HCT116 (cell line): Measurements from ENCODE around the gene ENOX1. TPM values are rescaled to one million over a fixed set of nuclear protein-coding genes. Genes with fewer than 3 reads are reported as not detected.

Experiments
- ATAC-seq: fragments of 200-7000 bp; cut with Tn5 transposase; 2 replicates; pipeline ENCODE4 v1.9.1; 2020; ENCODE audit warnings: mild to moderate bottlenecking, moderate library complexity
- BruUV-seq: library from RNA; stranded (reverse); fragments of 400-500 nt; replicated peaks from 2 replicates; lab custom pipeline; 2021; lab: Mats Ljungman, UMichigan
- CTCF ChIA-PET: fragments of 300-600 bp; sonication (Branson Sonifier 250); formaldehyde crosslinking; loops from one replicate; lab custom pipeline; 2021; ENCODE audit warnings: antibody characterized with exemption; lab: Charles Lee
- POLR2A ChIA-PET: fragments of 300-600, 350-600 bp; sonication (Branson Sonifier 250); formaldehyde crosslinking; loops from one replicate; lab custom pipeline; 2021; ENCODE audit warnings: antibody characterized with exemption; lab: Charles Lee
- RAD21 ChIA-PET, 2 experiments: fragments of 300-600 bp; sonication (Branson Sonifier 250); formaldehyde crosslinking; loops; one replicate each; lab custom pipeline; 2023; ENCODE audit warnings: low total read pairs in 2 of 2; ENCODE audit not compliant: uncharacterized antibody in 2 of 2, unreplicated experiment in 2 of 2, low non-redundant PET in 1 of 2; lab: Charles Lee
- DNase-seq: peaks from one replicate; pipeline ENCODE4 v3.0.0-alpha.2; 2010; ENCODE audit warnings: low read depth, low spot score
- H2AFZ ChIP-seq: fragments of 200-600 bp; shearing (Covaris generic), sonication (generic); 2 replicates; pipeline ENCODE4 v1.6.1; 2017; ENCODE audit warnings: low read depth, mixed run types, mixed read lengths, antibody characterized with exemption, low read length; ENCODE audit not compliant: poor library complexity, severe bottlenecking
- H3K27ac ChIP-seq: 2 replicates; pipeline ENCODE4 v1.5.1; 2012; ENCODE audit warnings: low read depth, low read length
- H3K27me3 ChIP-seq: fragments of 200-600 bp; sonication (generic); 2 replicates; pipeline ENCODE4 v1.6.1; 2016; ENCODE audit warnings: mixed run types, low read length, mixed read lengths; ENCODE audit not compliant: insufficient read depth
- H3K36me3 ChIP-seq, 2 experiments: fragments of 200-500 bp in 1 of 2; fragments of 200-600 bp in 1 of 2; sonication (Bioruptor generic) in 1 of 2; sonication (generic) in 1 of 2; 2 replicates each; pipeline versions ENCODE4 v1.5.1 to v1.6.1; 2014 to 2016; ENCODE audit warnings: low read length in 2 of 2, inconsistent platforms in 1 of 2, mixed read lengths in 1 of 2, mixed run types in 1 of 2; ENCODE audit not compliant: insufficient read depth in 2 of 2, control insufficient read depth in 1 of 2
- H3K4me1 ChIP-seq, 2 experiments: fragments of 200-600 bp in 1 of 2; sonication (generic) in 1 of 2; 2 replicates each; pipeline versions ENCODE4 v1.5.1 to v1.6.1; 2012 to 2017; ENCODE audit warnings: low read length in 2 of 2, inconsistent platforms in 1 of 2, mild to moderate bottlenecking in 1 of 2, mixed read lengths in 1 of 2, mixed run types in 1 of 2, moderate library complexity in 1 of 2; ENCODE audit not compliant: insufficient read depth in 2 of 2, control insufficient read depth in 1 of 2
- H3K4me2 ChIP-seq: fragments of 200-600 bp; sonication (generic); 2 replicates; pipeline ENCODE4 v1.6.1; 2017; ENCODE audit warnings: mixed run types, low read length, mixed read lengths
- H3K4me3 ChIP-seq, 2 experiments: fragments of 200-600 bp in 1 of 2; sonication (generic) in 1 of 2; replicated peaks in 1 of 2; 2 replicates each; pipeline ENCODE4 v1.5.1; 2011 to 2016; ENCODE audit warnings: low read length in 2 of 2, control low read depth in 1 of 2, low read depth in 1 of 2, mild to moderate bottlenecking in 1 of 2, mixed read lengths in 1 of 2, mixed run types in 1 of 2
- H3K79me2 ChIP-seq: fragments of 200-600 bp; sonication (generic); 2 replicates; pipeline ENCODE4 v1.6.1; 2017; ENCODE audit warnings: mild to moderate bottlenecking, mixed run types, low read length, moderate library complexity, mixed read lengths; ENCODE audit not compliant: insufficient read depth
- H3K9ac ChIP-seq: fragments of 200-600 bp; sonication (generic); 2 replicates; pipeline ENCODE4 v1.6.1; 2016; ENCODE audit warnings: low read length, mixed read lengths
- H3K9me2 ChIP-seq: fragments of 200-600 bp; sonication (generic), shearing (Covaris generic); 2 replicates; pipeline ENCODE4 v1.6.1; 2017; ENCODE audit warnings: mixed run types, mild to moderate bottlenecking, moderate library complexity; ENCODE audit not compliant: insufficient read depth
- H3K9me3 ChIP-seq, 2 experiments: fragments of 200-500 bp in 1 of 2; fragments of 200-600 bp in 1 of 2; sonication (Bioruptor generic) in 1 of 2; sonication (generic) in 1 of 2; 2 replicates each; pipeline ENCODE4 v1.6.1; 2014 to 2017; ENCODE audit warnings: low read length in 2 of 2, mixed read lengths in 2 of 2, inconsistent platforms in 1 of 2, low read depth in 1 of 2, mild to moderate bottlenecking in 1 of 2, mixed run types in 1 of 2, moderate library complexity in 1 of 2; ENCODE audit not compliant: control insufficient read depth in 1 of 2, insufficient read depth in 1 of 2
- H4K20me1 ChIP-seq: fragments of 200-600 bp; sonication (generic), shearing (Covaris generic); 2 replicates; pipeline ENCODE4 v1.6.1; 2017; ENCODE audit warnings: mixed run types, mild to moderate bottlenecking, moderate library complexity; ENCODE audit not compliant: insufficient read depth
- CBX3 ChIP-seq: IDR thresholded peaks from 2 replicates; pipeline ENCODE4 v1.6.1; 2012; ENCODE audit warnings: low read depth
- CEBPB ChIP-seq: IDR thresholded peaks from 2 replicates; pipeline ENCODE4 v1.6.1; 2012; ENCODE audit warnings: low read depth
- EGR1 ChIP-seq: IDR thresholded peaks from 2 replicates; pipeline ENCODE4 v1.6.1; 2012; ENCODE audit warnings: low read depth
- ELF1 ChIP-seq: IDR thresholded peaks from 2 replicates; pipeline ENCODE4 v1.6.1; 2012; ENCODE audit warnings: low read depth, borderline replicate concordance
- EZH2phosphoT487 ChIP-seq: fragments of 200-600 bp; IDR thresholded peaks from 2 replicates; pipeline ENCODE4 v1.6.1; 2018; ENCODE audit warnings: antibody characterized with exemption, borderline replicate concordance
- JUND ChIP-seq: IDR thresholded peaks from 2 replicates; pipeline ENCODE4 v1.6.1; 2012
- MAX ChIP-seq: IDR thresholded peaks from 2 replicates; pipeline ENCODE4 v1.6.1; 2012
- POLR2AphosphoS5 ChIP-seq: IDR thresholded peaks from 2 replicates; pipeline ENCODE4 v1.6.1; 2011; ENCODE audit warnings: mild to moderate bottlenecking, low read depth, low read length, moderate library complexity
- RAD21 ChIP-seq: IDR thresholded peaks from 2 replicates; pipeline ENCODE4 v1.6.1; 2012; ENCODE audit warnings: low read depth, mild to moderate bottlenecking
- SP1 ChIP-seq: IDR thresholded peaks from 2 replicates; pipeline ENCODE4 v1.6.1; 2012; ENCODE audit warnings: low read depth
- SRF ChIP-seq: IDR thresholded peaks from 2 replicates; pipeline ENCODE4 v1.6.1; 2012; ENCODE audit warnings: low read depth
- YY1 ChIP-seq: IDR thresholded peaks from 2 replicates; pipeline ENCODE4 v1.6.1; 2011; ENCODE audit warnings: low read length, low read depth, moderate library complexity, mild to moderate bottlenecking; ENCODE audit not compliant: insufficient replicate concordance; ENCODE audit errors: extremely low read depth
- ZFX ChIP-seq: fragments of 450-650 bp; IDR thresholded peaks from 2 replicates; pipeline ENCODE4 v1.6.1; 2017
- ZNF274 ChIP-seq: fragments of 200-500 bp; sonication (Bioruptor generic); IDR thresholded peaks from 2 replicates; pipeline ENCODE4 v1.6.1; 2014; ENCODE audit warnings: mild to moderate bottlenecking, low read depth, low read length, inconsistent platforms
- intact Hi-C: fragments of 100-400 bp; cut with micrococcal nuclease; formaldehyde crosslinking; loops from 2 replicates; pipeline ENCODE4 v1.10.0; 2022
- total RNA-seq: library from RNA; stranded (reverse); gene quantifications from one replicate; pipeline ENCODE4 v1.2.1, GENCODE V29; 2021; ENCODE audit not compliant: unreplicated experiment
- TF ChIP-seq, protein P1 (sequence below), 3 experiments: fragments of 200-600 bp in 1 of 3; sonication (generic) in 1 of 3; IDR thresholded peaks in 2 of 3; conservative IDR thresholded peaks in 1 of 3; 2 replicates each; pipeline ENCODE4 v1.5.1; 2012 to 2017; ENCODE audit warnings: low read depth in 2 of 3, low read length in 2 of 3, antibody characterized with exemption in 1 of 3, borderline replicate concordance in 1 of 3, control low read depth in 1 of 3, mild to moderate bottlenecking in 1 of 3, mixed read lengths in 1 of 3, mixed run types in 1 of 3, moderate library complexity in 1 of 3; ENCODE audit not compliant: insufficient read depth in 1 of 3
- TF ChIP-seq, protein P2 (sequence below): IDR thresholded peaks from 2 replicates; pipeline ENCODE4 v1.6.1; 2011; ENCODE audit warnings: mild to moderate bottlenecking, low read length, moderate library complexity; ENCODE audit not compliant: insufficient replicate concordance; ENCODE audit errors: extremely low read depth

The ENOX1 gene
- total RNA-seq, 1 experiment from 2014 or later: 4.5 TPM

DNA sequence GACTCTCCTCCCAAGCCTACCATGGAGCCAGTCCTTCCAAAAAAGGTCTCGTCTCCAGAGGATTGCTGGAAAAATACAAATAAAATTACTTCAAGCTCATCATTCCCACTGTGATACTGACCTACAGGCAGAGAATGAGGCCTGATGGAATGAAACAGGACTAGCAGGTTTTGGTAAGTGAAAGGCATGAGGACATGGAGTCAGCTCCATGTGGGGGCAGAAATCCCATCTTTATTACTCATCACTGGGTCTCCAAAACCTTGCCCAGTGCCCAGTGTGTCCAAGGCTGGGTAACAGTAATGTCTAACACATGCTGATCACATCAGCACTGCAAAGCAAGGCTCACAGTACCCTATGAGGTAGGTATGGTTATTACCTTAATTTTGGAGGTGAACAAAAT lies 528.0 kb downstream of the ENOX1 start:
- Histone ChIP-seq H2AFZ (no peak overlapping the region), H4K20me1 (no peaks in the 10 kb centered on the region), H3K4me3 (no peak overlapping the region), H3K4me2 (no peak overlapping the region), H3K79me2 (no peaks in the 10 kb centered on the region), H3K9me3 (no peaks in the 10 kb centered on the region), H3K36me3 (no peaks in the 10 kb centered on the region), H3K27ac (no peak overlapping the region), H3K4me1 (no peaks in the 10 kb centered on the region)
- ChIA-PET RAD21 (no interaction called here), POLR2A (no interaction called here), CTCF (no interaction called here)
- no peak for DNase-seq
- intact Hi-C loops: no loop called here
- no peak for ATAC-seq
- TF ChIP-seq ELF1 (no peak), CBX3 (no peak), SRF (no peak), EGR1 (no peak), POLR2AphosphoS5 (no peak), ZFX (no peak), CEBPB (no peak), RAD21 (no peak), MAX (no peak), ZNF274 (no peak), YY1 (no peak)
- TF ChIP-seq, all 23 proteins: peak for 0
- Histone ChIP-seq H3K9me2 (no peaks in the 10 kb centered on the region), H3K27me3 (no peaks in the 10 kb centered on the region), H3K9ac (no peak overlapping the region)
- BruUV-seq: no TSS peak

DNA sequence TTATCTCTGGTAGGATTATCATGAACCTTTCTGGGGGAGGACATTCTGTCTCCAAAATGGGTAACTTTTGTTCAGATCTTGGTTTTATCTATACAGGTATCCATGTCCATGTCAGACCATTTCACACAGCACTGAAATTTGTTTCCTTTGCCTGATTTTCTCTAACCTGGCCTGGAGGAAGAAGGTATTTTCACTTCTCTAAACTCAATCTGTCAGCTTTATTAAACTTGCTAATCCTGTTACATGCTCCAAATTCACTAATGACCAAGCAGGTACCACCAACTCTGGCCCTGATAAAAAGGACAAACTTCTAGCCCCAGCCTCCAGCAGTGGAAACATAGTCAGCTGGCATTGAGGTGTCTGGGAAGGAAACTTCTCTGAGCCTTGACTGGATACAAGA lies 529.0 kb downstream of the ENOX1 start:
- ChIA-PET CTCF (no interaction called here), POLR2A (no interaction called here), RAD21 (no interaction called here)
- no peaks in the 10 kb centered on the region for H3K4me1 ChIP-seq
- no peaks in the 10 kb centered on the region for H3K79me2 ChIP-seq
- intact Hi-C loops: no loop called here
- ATAC-seq (no peak), DNase-seq (no peak)
- no peak overlapping the region for H3K4me3 ChIP-seq
- no peaks in the 10 kb centered on the region for H3K36me3 ChIP-seq
- H3K27ac ChIP-seq: no peak overlapping the region
- H4K20me1 ChIP-seq: no peaks in the 10 kb centered on the region
- BruUV-seq: no TSS peak
- no peaks in the 10 kb centered on the region for H3K27me3 ChIP-seq
- H3K4me2 ChIP-seq: no peak overlapping the region
- no peaks in the 10 kb centered on the region for H3K9me2 ChIP-seq
- no peak overlapping the region for H2AFZ ChIP-seq
- no peak overlapping the region for H3K9ac ChIP-seq
- H3K9me3 ChIP-seq: no peaks in the 10 kb centered on the region
- TF ChIP-seq JUND (no peak), SRF (no peak), CEBPB (no peak), RAD21 (no peak), EZH2phosphoT487 (no peak), POLR2AphosphoS5 (no peak), YY1 (no peak), CBX3 (no peak), SP1 (no peak)
- TF ChIP-seq, protein P1, sequence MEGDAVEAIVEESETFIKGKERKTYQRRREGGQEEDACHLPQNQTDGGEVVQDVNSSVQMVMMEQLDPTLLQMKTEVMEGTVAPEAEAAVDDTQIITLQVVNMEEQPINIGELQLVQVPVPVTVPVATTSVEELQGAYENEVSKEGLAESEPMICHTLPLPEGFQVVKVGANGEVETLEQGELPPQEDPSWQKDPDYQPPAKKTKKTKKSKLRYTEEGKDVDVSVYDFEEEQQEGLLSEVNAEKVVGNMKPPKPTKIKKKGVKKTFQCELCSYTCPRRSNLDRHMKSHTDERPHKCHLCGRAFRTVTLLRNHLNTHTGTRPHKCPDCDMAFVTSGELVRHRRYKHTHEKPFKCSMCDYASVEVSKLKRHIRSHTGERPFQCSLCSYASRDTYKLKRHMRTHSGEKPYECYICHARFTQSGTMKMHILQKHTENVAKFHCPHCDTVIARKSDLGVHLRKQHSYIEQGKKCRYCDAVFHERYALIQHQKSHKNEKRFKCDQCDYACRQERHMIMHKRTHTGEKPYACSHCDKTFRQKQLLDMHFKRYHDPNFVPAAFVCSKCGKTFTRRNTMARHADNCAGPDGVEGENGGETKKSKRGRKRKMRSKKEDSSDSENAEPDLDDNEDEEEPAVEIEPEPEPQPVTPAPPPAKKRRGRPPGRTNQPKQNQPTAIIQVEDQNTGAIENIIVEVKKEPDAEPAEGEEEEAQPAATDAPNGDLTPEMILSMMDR (IDR thresholded peaks at IDR 0.05 in 2 of 3, conservative IDR thresholded peaks at IDR 0.05 in 1 of 3; ENCODE audit: borderline replicate concordance in 1 of 3, insufficient read depth in 1 of 3, low read depth in 2 of 3, low read length in 2 of 3): no peak
- TF ChIP-seq, protein P2, sequence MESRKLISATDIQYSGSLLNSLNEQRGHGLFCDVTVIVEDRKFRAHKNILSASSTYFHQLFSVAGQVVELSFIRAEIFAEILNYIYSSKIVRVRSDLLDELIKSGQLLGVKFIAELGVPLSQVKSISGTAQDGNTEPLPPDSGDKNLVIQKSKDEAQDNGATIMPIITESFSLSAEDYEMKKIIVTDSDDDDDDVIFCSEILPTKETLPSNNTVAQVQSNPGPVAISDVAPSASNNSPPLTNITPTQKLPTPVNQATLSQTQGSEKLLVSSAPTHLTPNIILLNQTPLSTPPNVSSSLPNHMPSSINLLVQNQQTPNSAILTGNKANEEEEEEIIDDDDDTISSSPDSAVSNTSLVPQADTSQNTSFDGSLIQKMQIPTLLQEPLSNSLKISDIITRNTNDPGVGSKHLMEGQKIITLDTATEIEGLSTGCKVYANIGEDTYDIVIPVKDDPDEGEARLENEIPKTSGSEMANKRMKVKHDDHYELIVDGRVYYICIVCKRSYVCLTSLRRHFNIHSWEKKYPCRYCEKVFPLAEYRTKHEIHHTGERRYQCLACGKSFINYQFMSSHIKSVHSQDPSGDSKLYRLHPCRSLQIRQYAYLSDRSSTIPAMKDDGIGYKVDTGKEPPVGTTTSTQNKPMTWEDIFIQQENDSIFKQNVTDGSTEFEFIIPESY: no peak
